A673 (cell line): ENCODE results near the gene CPAMD8.

ENCODE experiments used
- CTCF ChIP-seq: fragments of 300-800, 200-600 bp; sonication (generic); conservative IDR thresholded peaks from 2 replicates; pipeline ENCODE4 v1.5.1; 2017; ENCODE audit warnings: low read depth, mild to moderate bottlenecking, antibody characterized with exemption, low read length, moderate library complexity, mixed read lengths
- EZH2 ChIP-seq: fragments of 200-600 bp; sonication (generic); IDR thresholded peaks from 2 replicates; pipeline ENCODE4 v1.6.1; 2017; ENCODE audit warnings: borderline replicate concordance, low read depth, mild to moderate bottlenecking, mixed read lengths, antibody characterized with exemption, low read length; ENCODE audit not compliant: poor library complexity, severe bottlenecking

- TF ChIP-seq CTCF, result no peak
- no peak for TF ChIP-seq EZH2
These were observed 4.6 kb downstream of the CPAMD8 start for GRCh38 chr19:17021793-17022590.
